Measurements from ENCODE around the gene GOLGA6L26. TPM values are rescaled to one million over a fixed set of nuclear protein-coding genes. Genes with fewer than 3 reads are reported as not detected.
"Not testable (repeated sequence)": the region's sequence is repeated elsewhere in the genome, so short reads cannot be mapped to it uniquely, and the experiment has no call there.

GOLGA6L26 gene
- polyA plus RNA-seq, 1 donor, result not detected

GRCh38 chr15:23362622-23363021 lies 28.6 kb upstream of the GOLGA6L26 start:
- not testable (repeated sequence) for H3K9me3 ChIP-seq (ENCODE audit: control insufficient read depth, low read depth, low read length); H3K27me3 ChIP-seq (ENCODE audit: control insufficient read depth, insufficient read depth, low read length); H3K36me3 ChIP-seq (ENCODE audit: control insufficient read depth, insufficient read depth, low read length); H3K4me3 ChIP-seq (ENCODE audit: low read length); DNase-seq; H3K27ac ChIP-seq (ENCODE audit: low read length); H3K4me1 ChIP-seq (ENCODE audit: control insufficient read depth, insufficient read depth, low read length)
- no CpG with 5 or more reads among the region's 5 CpGs for WGBS (ENCODE audit: insufficient coverage, low lambda C conversion rate)

- not testable (repeated sequence) for H3K27me3 ChIP-seq (ENCODE audit: control insufficient read depth, insufficient read depth, low read length)
- no CpG with 5 or more reads among the region's 8 CpGs for WGBS (ENCODE audit: insufficient coverage, low lambda C conversion rate)
Observed at GRCh38 chr15:23354448-23354847, 20.5 kb upstream of the GOLGA6L26 start, which contains the start of gene GOLGA8S. Gene GOLGA8S, plus strand, starts transcription at chr15:23354748. Its CDS starts 62 bp downstream, at chr15:23354810.

DNA sequence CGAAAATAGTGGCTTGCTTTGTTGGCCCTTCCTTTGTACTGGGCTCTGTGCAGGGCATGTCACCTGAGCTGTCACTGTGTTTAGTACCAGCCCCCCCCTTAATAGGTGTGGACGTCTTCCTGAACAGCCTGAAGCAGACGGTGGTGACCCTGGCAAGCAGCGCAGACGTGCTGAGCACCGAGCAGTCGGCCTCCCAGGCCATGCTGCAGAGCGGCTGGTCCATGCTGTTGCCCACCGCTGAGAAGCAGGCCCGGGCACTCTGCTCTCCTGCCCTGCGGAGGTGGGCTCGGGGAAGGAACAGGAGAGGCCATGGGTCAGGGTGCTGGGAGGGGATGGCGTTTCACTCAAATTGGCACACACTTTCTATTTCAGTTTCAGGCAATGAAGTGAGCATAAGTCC lies 22.8 kb downstream of the GOLGA6L26 start:
- DNase-seq; H3K4me1 ChIP-seq (ENCODE audit: control insufficient read depth, insufficient read depth, low read length); H3K9me3 ChIP-seq (ENCODE audit: control insufficient read depth, low read depth, low read length); H3K27me3 ChIP-seq (ENCODE audit: control insufficient read depth, insufficient read depth, low read length); H3K27ac ChIP-seq (ENCODE audit: low read length); H3K36me3 ChIP-seq (ENCODE audit: control insufficient read depth, insufficient read depth, low read length); H3K4me3 ChIP-seq (ENCODE audit: low read length): not testable (repeated sequence)
- WGBS (ENCODE audit: insufficient coverage, low lambda C conversion rate), result no CpG with 5 or more reads among the region's 13 CpGs

More at GRCh38 chr15:23354448-23354847, 20.5 kb upstream of the GOLGA6L26 start, which contains the start of gene GOLGA8S:
- DNase-seq; H3K27ac ChIP-seq (ENCODE audit: low read length); H3K4me1 ChIP-seq (ENCODE audit: control insufficient read depth, insufficient read depth, low read length); H3K9me3 ChIP-seq (ENCODE audit: control insufficient read depth, low read depth, low read length); H3K4me3 ChIP-seq (ENCODE audit: low read length); H3K36me3 ChIP-seq (ENCODE audit: control insufficient read depth, insufficient read depth, low read length): not testable (repeated sequence)

DNA sequence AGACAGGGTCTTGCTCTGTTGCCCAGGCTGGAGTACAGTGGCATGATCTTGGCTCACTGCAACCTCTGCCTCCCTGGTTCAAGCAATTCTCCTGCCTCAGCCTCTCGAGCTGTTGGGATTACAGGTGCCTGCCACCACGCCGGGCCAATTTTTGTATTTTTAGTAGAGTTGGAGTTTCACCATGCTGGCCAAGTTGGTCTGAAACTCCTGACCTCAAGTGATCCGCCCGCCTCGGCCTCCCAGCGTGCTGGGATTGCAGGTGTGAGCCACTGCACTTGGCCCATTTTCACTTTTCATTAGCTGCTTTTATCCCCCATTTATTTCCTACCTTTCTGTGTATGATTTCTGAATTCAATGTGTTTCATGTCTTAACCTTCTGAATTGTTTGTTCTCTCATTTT lies 28.1 kb downstream of the GOLGA6L26 start:
- not testable (repeated sequence) for H3K4me3 ChIP-seq (ENCODE audit: low read length); H3K4me1 ChIP-seq (ENCODE audit: control insufficient read depth, insufficient read depth, low read length); H3K36me3 ChIP-seq (ENCODE audit: control insufficient read depth, insufficient read depth, low read length); DNase-seq; H3K9me3 ChIP-seq (ENCODE audit: control insufficient read depth, low read depth, low read length); H3K27ac ChIP-seq (ENCODE audit: low read length); H3K27me3 ChIP-seq (ENCODE audit: control insufficient read depth, insufficient read depth, low read length)
- no CpG with 5 or more reads among the region's 7 CpGs for WGBS (ENCODE audit: insufficient coverage, low lambda C conversion rate)

DNA sequence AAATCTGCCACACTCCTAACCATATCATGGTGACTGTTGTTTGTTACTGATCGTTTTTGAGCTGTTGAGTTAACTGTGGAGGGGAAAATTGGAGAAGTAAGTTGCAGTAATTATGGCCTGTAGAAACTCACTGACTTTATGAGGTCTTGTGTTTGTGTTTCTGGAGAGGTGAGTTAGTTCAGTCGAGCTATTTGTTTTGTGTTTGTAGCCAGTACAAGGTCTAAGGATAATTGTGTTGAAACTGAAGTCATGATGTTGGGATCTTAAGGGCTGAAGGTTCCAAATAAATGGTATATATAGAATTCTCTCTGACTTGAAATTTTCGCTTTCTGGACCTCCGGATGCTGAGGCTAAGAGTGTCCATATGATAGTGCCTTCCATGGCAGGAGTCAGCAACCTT lies 29.2 kb downstream of the GOLGA6L26 start:
- 55% methylated on average over 2 of the region's 4 CpGs for WGBS (ENCODE audit: insufficient coverage, low lambda C conversion rate)
- H3K9me3 ChIP-seq (ENCODE audit: control insufficient read depth, low read depth, low read length); H3K4me1 ChIP-seq (ENCODE audit: control insufficient read depth, insufficient read depth, low read length); H3K27me3 ChIP-seq (ENCODE audit: control insufficient read depth, insufficient read depth, low read length); H3K4me3 ChIP-seq (ENCODE audit: low read length); H3K27ac ChIP-seq (ENCODE audit: low read length); H3K36me3 ChIP-seq (ENCODE audit: control insufficient read depth, insufficient read depth, low read length): not testable (repeated sequence)
- DNase-seq, result peak in 1 of 2 donors; percentile 58

DNA sequence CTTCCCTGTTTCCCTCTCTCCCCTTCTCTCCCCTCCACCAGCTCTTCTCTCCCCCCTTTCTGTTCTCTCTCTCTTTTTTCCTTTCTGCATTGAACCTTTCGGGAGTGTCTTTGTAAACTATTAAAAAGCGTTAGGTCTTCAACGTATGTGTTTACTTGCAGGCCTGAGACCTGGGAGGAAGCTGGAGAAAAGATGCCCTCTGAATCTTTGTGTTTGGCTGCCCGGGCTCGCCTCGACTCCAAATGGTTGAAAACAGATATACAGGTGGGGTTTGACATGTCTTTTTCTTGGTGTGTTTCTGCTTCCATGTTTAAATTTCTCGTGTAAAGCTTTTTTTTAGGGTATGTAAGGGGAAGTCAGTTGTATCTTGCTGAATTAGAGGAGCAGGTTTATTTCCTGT lies 29.7 kb downstream of the GOLGA6L26 start:
- peak in 1 of 2 donors; percentile 31 for DNase-seq
- H3K4me1 ChIP-seq (ENCODE audit: control insufficient read depth, insufficient read depth, low read length); H3K27me3 ChIP-seq (ENCODE audit: control insufficient read depth, insufficient read depth, low read length); H3K27ac ChIP-seq (ENCODE audit: low read length); H3K36me3 ChIP-seq (ENCODE audit: control insufficient read depth, insufficient read depth, low read length); H3K9me3 ChIP-seq (ENCODE audit: control insufficient read depth, low read depth, low read length): not testable (repeated sequence)
- peak overlapping the region; percentile 27 for H3K4me3 ChIP-seq (ENCODE audit: low read length)
- no CpG with 5 or more reads among the region's 7 CpGs for WGBS (ENCODE audit: insufficient coverage, low lambda C conversion rate)

GRCh38 chr15:23303654-23304053 lies 30.3 kb downstream of the GOLGA6L26 start:
- WGBS (ENCODE audit: insufficient coverage, low lambda C conversion rate), result no CpG with 5 or more reads among the region's 55 CpGs
- peak; percentile 9 to 72 for DNase-seq
- not testable (repeated sequence) for H3K36me3 ChIP-seq (ENCODE audit: control insufficient read depth, insufficient read depth, low read length); H3K4me1 ChIP-seq (ENCODE audit: control insufficient read depth, insufficient read depth, low read length); H3K9me3 ChIP-seq (ENCODE audit: control insufficient read depth, low read depth, low read length); H3K27me3 ChIP-seq (ENCODE audit: control insufficient read depth, insufficient read depth, low read length); H3K27ac ChIP-seq (ENCODE audit: low read length)
- peak overlapping the region; percentile 27 for H3K4me3 ChIP-seq (ENCODE audit: low read length)

DNA sequence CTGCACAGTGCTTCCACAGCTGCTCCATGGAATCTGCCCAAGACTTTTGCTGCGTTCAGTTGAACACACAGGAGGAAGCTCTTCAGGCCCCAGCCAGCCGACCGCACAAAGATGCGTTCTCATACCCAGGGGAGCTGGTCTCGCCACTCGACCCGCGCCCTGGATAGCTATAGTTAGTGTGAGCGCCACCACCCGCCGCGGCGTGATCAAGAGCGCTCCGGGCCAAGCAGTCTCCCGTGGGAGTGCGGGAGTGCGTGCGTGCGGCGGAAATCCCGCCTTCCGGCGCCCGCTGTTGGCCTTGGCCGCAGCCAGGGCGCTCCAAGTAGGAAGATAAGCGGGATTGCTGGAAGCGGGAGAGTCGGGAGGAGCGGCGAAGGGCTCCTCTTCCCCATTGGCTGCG lies 30.8 kb downstream of the GOLGA6L26 start:
- H3K27ac ChIP-seq (ENCODE audit: low read length); DNase-seq; H3K4me3 ChIP-seq (ENCODE audit: low read length); H3K36me3 ChIP-seq (ENCODE audit: control insufficient read depth, insufficient read depth, low read length); H3K27me3 ChIP-seq (ENCODE audit: control insufficient read depth, insufficient read depth, low read length); H3K9me3 ChIP-seq (ENCODE audit: control insufficient read depth, low read depth, low read length); H3K4me1 ChIP-seq (ENCODE audit: control insufficient read depth, insufficient read depth, low read length): not testable (repeated sequence)
- WGBS (ENCODE audit: insufficient coverage, low lambda C conversion rate), result no CpG with 5 or more reads among the region's 33 CpGs

Other genes with a start within 250 kb of the GOLGA6L26 start
- gene GOLGA6L1, start 197.4 kb downstream of the GOLGA6L26 start, polyA plus RNA-seq, result not detected
- gene GOLGA8S, start 20.6 kb upstream of the GOLGA6L26 start, polyA plus RNA-seq, result 0.24 TPM
- not detected for gene GOLGA6L2, start 113.0 kb upstream of the GOLGA6L26 start, polyA plus RNA-seq
- gene MKRN3, start 231.5 kb upstream of the GOLGA6L26 start, polyA plus RNA-seq, result 0.91 TPM